K562 (cell line): ENCODE measurements around the gene VPS11. TPM values are rescaled to one million over a fixed set of nuclear protein-coding genes. Genes with fewer than 3 reads are reported as not detected.

Experiments used
- BRF1 ChIP-seq: IDR thresholded peaks from 3 replicates; pipeline ENCODE4 v1.6.1; 2011; ENCODE audit warnings: borderline replicate concordance, mild to moderate bottlenecking; ENCODE audit not compliant: insufficient read length; ENCODE audit errors: extremely low read depth
- CCNT2 ChIP-seq: IDR thresholded peaks from 2 replicates; pipeline ENCODE4 v1.6.1; 2011; ENCODE audit warnings: borderline replicate concordance, low read depth, mild to moderate bottlenecking, moderate library complexity, mixed read lengths, low read length; ENCODE audit not compliant: insufficient read length; ENCODE audit errors: extremely low read depth
- EHMT2 ChIP-seq: fragments of 450-650 bp; IDR thresholded peaks from 2 replicates; pipeline ENCODE4 v1.6.1; 2018; ENCODE audit warnings: antibody characterized with exemption
- HMG20A ChIP-seq: fragments of 450-650 bp; formaldehyde crosslinking; conservative IDR thresholded peaks from 2 replicates; pipeline ENCODE4 v1.4.0; 2020; ENCODE audit warnings: mild to moderate bottlenecking, mixed read lengths
- HMG20B ChIP-seq: fragments of 250-450 bp; sonication (Bioruptor Pico); IDR thresholded peaks from 2 replicates; pipeline ENCODE4 v1.5.0; 2021; ENCODE audit warnings: mild to moderate bottlenecking
- HMGN3 ChIP-seq: IDR thresholded peaks from 2 replicates; pipeline ENCODE4 v1.6.1; 2011; ENCODE audit warnings: borderline replicate concordance, low read depth, mild to moderate bottlenecking, mixed read lengths, low read length; ENCODE audit not compliant: insufficient read length; ENCODE audit errors: extremely low read depth
- MCM2 ChIP-seq: fragments of 450-650 bp; IDR thresholded peaks from 2 replicates; pipeline ENCODE4 v1.6.1; 2017; ENCODE audit warnings: low read depth, mild to moderate bottlenecking
- NONO ChIP-seq, 2 experiments: fragments of 200-400 bp in 1 of 2; fragments of 450-650 bp in 1 of 2; formaldehyde crosslinking in 1 of 2; IDR thresholded peaks; 2 replicates each; pipeline ENCODE4 v1.6.1; 2017; ENCODE audit warnings: low read depth in 2 of 2, mild to moderate bottlenecking in 2 of 2, moderate library complexity in 2 of 2, low read length in 1 of 2
- PCBP1 ChIP-seq: fragments of 200-400 bp; formaldehyde crosslinking; IDR thresholded peaks from 2 replicates; pipeline ENCODE4 v1.6.1; 2018; ENCODE audit warnings: mild to moderate bottlenecking, low read depth, low read length; ENCODE audit not compliant: poor library complexity, severe bottlenecking
- PML ChIP-seq: IDR thresholded peaks from 2 replicates; pipeline ENCODE4 v1.6.1; 2012; ENCODE audit warnings: low read length, inconsistent platforms
- SRSF7 ChIP-seq: fragments of 200-400 bp; formaldehyde crosslinking; optimal IDR thresholded peaks from 2 replicates; pipeline ENCODE3; 2017; ENCODE audit warnings: mild to moderate bottlenecking, low read depth, low read length
- TRIM24 ChIP-seq, 2 experiments: fragments of 450-650 bp; IDR thresholded peaks; 2 replicates each; pipeline ENCODE4 v1.6.1; 2016
- ZBTB1 ChIP-seq: sonication (generic); formaldehyde crosslinking; IDR thresholded peaks from 2 replicates; pipeline ENCODE4 v1.8.1; 2023; ENCODE audit warnings: missing genetic modification reagents, low read depth, mild to moderate bottlenecking, borderline replicate concordance
- ZFX ChIP-seq: sonication (generic); formaldehyde crosslinking; IDR thresholded peaks from 2 replicates; pipeline ENCODE4 v1.8.0; 2022; ENCODE audit warnings: mild to moderate bottlenecking, missing genetic modification reagents, moderate library complexity
- ZNF121 ChIP-seq: sonication (generic); formaldehyde crosslinking; conservative IDR thresholded peaks from 2 replicates; pipeline ENCODE4 v1.8.0; 2022; ENCODE audit warnings: missing genetic modification reagents
- ZNF24 ChIP-seq: fragments of 450-650 bp; IDR thresholded peaks from 2 replicates; pipeline ENCODE4 v1.6.1; 2016
- ZNF699 ChIP-seq: fragments of 250-450 bp; sonication (Bioruptor Pico); IDR thresholded peaks from 2 replicates; pipeline ENCODE4 v1.8.0; 2021; ENCODE audit warnings: mild to moderate bottlenecking, moderate library complexity; ENCODE audit not compliant: insufficient replicate concordance
- ZNF707 ChIP-seq: fragments of 250-450 bp; sonication (Bioruptor Pico); conservative IDR thresholded peaks from 2 replicates; pipeline ENCODE4 v1.8.0; 2022; ENCODE audit warnings: inconsistent platforms, mild to moderate bottlenecking, moderate library complexity
- ZNF778 ChIP-seq: fragments of 450-650 bp; formaldehyde crosslinking; IDR thresholded peaks from 2 replicates; pipeline ENCODE4 v1.4.0; 2020; ENCODE audit warnings: mild to moderate bottlenecking, moderate library complexity
- ZZZ3 ChIP-seq: fragments of 450-650 bp; IDR thresholded peaks from 2 replicates; pipeline ENCODE4 v1.6.1; 2016; ENCODE audit warnings: antibody characterized with exemption, mild to moderate bottlenecking, moderate library complexity
- polyA plus RNA-seq, 8 experiments: library from polyadenylated mRNA; depleted of rRNA in 4 of 8; stranded (reverse) in 5 of 8; unstranded in 3 of 8; fragments of >200 nt; fragmentation: Nextera tagmentation in 2 of 8; fragmentation: Illumina TruSeq in 1 of 8; extraction: Ambion mirVana in 2 of 8; extraction: Trizol in 1 of 8; gene quantifications; 2 replicates each; pipeline versions ENCODE4 v1.2.1 to v1.2.3, GENCODE V29; 2011 to 2014; ENCODE audit warnings: inconsistent platforms in 1 of 8, missing spikeins in 1 of 8
- total RNA-seq, 7 experiments: library from RNA; depleted of rRNA in 6 of 7; stranded (reverse); fragments of >200 nt in 6 of 7; fragmentation: Illumina TruSeq in 2 of 7; extraction: Trizol in 2 of 7; gene quantifications; 2 replicates each; pipeline versions ENCODE4 v1.2.1 to v1.2.3, GENCODE V29; 2011 to 2021; ENCODE audit warnings: low replicate concordance in 1 of 7
- TF ChIP-seq, protein P1 (sequence below), 2 experiments: fragments of 450-650 bp; IDR thresholded peaks; 2 replicates each; pipeline ENCODE4 v1.6.1; 2016
- TF ChIP-seq, protein P2 (sequence below): fragments of 450-650 bp; IDR thresholded peaks from 2 replicates; pipeline ENCODE4 v1.7.0; 2016; ENCODE audit warnings: borderline replicate concordance
- TF ChIP-seq, protein P3 (sequence below): sonication (generic); formaldehyde crosslinking; IDR thresholded peaks from 2 replicates; pipeline ENCODE4 v1.8.1; 2023; ENCODE audit warnings: mild to moderate bottlenecking, missing genetic modification reagents
- TF ChIP-seq, protein P4 (sequence below): sonication (generic); formaldehyde crosslinking; IDR thresholded peaks from 2 replicates; pipeline ENCODE4 v1.8.1; 2023; ENCODE audit warnings: mild to moderate bottlenecking, missing genetic modification reagents, moderate library complexity

Gene VPS11
- total and polyA plus RNA-seq, 9 of the 15 experiments (the other 6 are each of a cell fraction or from before 2014, with no cell fraction given) = 14.1 to 35.5 (median 27.5) TPM

DNA sequence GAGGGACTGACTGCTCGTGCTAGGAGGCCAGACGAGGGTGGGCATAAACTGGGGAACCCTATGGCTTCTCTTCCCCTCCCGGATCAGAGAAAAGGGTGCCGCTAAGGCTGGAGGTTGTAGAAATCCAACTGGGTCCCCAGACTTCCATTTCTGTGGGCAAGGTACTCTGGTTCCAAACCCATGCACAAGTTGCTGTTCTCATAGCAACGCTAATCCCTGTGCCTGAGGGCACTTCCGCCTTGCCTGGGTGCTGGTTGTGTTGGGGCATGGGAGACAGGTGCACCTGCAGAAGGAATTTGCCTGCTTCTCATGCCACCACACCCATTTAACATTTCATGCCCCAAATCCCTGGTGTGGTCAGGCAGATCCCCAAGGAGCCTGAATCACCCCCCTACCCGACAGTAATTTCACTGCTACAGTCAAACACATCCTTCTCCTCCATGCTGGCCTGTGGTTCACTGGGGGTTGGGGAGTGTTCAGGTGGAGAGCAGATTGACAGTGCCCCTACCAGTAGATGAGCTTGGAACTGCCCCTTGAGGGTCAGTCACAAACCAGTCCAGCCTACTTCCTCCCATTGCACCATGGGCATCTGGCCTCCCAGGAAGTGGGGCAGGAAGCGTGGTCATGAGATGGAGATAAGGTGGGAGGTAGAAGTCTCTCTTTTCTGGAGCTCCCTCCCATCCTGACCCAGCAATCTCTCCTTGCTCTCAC lies 40.7 kb downstream of the VPS11 start (continued):
- TF ChIP-seq ZNF699 (CRISPR knock-in tag) (no peak), ZNF778 (CRISPR knock-in tag) (no peak), ZNF707 (CRISPR knock-in tag) (no peak), ZZZ3 (no peak), EHMT2 (no peak), BRF1 (no peak), HMGN3 (no peak), ZNF121 (no peak), ZFX (CRISPR knock-in tag) (no peak), ZNF24 (no peak), MCM2 (no peak), HMG20B (no peak), PCBP1 (no peak), CCNT2 (no peak), TRIM24 (IDR thresholded peaks at IDR 0.05) (0 out of 4 replicates have a peak, but pooled peaks of 1 of the 2 experiments have one; percentile 11), NONO (IDR thresholded peaks at IDR 0.05; ENCODE audit: low read depth in 2 of 2, low read length in 1 of 2) (no peak), SRSF7 (no peak), HMG20A (CRISPR knock-in tag) (no peak), PML (no peak; the same call in 1 of the 2 replicates), ZBTB1 (CRISPR knock-in tag) (no peak)
- TF ChIP-seq, protein P1, sequence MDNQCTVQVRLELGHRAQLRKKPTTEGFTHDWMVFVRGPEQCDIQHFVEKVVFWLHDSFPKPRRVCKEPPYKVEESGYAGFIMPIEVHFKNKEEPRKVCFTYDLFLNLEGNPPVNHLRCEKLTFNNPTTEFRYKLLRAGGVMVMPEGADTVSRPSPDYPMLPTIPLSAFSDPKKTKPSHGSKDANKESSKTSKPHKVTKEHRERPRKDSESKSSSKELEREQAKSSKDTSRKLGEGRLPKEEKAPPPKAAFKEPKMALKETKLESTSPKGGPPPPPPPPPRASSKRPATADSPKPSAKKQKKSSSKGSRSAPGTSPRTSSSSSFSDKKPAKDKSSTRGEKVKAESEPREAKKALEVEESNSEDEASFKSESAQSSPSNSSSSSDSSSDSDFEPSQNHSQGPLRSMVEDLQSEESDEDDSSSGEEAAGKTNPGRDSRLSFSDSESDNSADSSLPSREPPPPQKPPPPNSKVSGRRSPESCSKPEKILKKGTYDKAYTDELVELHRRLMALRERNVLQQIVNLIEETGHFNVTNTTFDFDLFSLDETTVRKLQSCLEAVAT (IDR thresholded peaks at IDR 0.05) = no peak
- TF ChIP-seq, protein P2, sequence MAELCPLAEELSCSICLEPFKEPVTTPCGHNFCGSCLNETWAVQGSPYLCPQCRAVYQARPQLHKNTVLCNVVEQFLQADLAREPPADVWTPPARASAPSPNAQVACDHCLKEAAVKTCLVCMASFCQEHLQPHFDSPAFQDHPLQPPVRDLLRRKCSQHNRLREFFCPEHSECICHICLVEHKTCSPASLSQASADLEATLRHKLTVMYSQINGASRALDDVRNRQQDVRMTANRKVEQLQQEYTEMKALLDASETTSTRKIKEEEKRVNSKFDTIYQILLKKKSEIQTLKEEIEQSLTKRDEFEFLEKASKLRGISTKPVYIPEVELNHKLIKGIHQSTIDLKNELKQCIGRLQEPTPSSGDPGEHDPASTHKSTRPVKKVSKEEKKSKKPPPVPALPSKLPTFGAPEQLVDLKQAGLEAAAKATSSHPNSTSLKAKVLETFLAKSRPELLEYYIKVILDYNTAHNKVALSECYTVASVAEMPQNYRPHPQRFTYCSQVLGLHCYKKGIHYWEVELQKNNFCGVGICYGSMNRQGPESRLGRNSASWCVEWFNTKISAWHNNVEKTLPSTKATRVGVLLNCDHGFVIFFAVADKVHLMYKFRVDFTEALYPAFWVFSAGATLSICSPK = no peak
- TF ChIP-seq, protein P3, sequence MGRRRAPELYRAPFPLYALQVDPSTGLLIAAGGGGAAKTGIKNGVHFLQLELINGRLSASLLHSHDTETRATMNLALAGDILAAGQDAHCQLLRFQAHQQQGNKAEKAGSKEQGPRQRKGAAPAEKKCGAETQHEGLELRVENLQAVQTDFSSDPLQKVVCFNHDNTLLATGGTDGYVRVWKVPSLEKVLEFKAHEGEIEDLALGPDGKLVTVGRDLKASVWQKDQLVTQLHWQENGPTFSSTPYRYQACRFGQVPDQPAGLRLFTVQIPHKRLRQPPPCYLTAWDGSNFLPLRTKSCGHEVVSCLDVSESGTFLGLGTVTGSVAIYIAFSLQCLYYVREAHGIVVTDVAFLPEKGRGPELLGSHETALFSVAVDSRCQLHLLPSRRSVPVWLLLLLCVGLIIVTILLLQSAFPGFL = no peak
- TF ChIP-seq, protein P4, sequence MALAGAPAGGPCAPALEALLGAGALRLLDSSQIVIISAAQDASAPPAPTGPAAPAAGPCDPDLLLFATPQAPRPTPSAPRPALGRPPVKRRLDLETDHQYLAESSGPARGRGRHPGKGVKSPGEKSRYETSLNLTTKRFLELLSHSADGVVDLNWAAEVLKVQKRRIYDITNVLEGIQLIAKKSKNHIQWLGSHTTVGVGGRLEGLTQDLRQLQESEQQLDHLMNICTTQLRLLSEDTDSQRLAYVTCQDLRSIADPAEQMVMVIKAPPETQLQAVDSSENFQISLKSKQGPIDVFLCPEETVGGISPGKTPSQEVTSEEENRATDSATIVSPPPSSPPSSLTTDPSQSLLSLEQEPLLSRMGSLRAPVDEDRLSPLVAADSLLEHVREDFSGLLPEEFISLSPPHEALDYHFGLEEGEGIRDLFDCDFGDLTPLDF = no peak
